Measurements from ENCODE around the gene MCF2L.

Gene MCF2L

DNA sequence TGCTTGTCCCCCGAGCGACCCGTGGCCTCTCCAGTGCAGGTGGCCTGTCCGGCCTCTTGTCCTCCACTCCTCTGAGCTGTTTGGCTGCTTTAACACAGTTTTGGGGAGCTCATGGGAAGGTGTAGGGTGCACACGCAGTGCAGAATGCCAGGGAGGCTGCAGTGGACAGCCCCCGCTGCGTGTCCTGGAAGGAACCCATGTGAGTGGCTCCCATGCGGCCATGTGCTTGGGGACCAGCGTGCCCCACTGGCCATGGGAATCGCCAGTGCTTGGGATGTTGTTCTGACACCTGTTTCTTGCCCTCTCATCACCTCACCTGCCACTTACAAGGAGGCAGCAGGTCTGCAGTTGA lies 114.0 kb downstream of the MCF2L start:
- TF ChIP-seq, protein P1, sequence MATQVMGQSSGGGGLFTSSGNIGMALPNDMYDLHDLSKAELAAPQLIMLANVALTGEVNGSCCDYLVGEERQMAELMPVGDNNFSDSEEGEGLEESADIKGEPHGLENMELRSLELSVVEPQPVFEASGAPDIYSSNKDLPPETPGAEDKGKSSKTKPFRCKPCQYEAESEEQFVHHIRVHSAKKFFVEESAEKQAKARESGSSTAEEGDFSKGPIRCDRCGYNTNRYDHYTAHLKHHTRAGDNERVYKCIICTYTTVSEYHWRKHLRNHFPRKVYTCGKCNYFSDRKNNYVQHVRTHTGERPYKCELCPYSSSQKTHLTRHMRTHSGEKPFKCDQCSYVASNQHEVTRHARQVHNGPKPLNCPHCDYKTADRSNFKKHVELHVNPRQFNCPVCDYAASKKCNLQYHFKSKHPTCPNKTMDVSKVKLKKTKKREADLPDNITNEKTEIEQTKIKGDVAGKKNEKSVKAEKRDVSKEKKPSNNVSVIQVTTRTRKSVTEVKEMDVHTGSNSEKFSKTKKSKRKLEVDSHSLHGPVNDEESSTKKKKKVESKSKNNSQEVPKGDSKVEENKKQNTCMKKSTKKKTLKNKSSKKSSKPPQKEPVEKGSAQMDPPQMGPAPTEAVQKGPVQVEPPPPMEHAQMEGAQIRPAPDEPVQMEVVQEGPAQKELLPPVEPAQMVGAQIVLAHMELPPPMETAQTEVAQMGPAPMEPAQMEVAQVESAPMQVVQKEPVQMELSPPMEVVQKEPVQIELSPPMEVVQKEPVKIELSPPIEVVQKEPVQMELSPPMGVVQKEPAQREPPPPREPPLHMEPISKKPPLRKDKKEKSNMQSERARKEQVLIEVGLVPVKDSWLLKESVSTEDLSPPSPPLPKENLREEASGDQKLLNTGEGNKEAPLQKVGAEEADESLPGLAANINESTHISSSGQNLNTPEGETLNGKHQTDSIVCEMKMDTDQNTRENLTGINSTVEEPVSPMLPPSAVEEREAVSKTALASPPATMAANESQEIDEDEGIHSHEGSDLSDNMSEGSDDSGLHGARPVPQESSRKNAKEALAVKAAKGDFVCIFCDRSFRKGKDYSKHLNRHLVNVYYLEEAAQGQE (IDR thresholded peaks at IDR 0.05; ENCODE audit: insufficient replicate concordance, low read depth): no peak
- TF ChIP-seq POLR2AphosphoS5 (IDR thresholded peaks at IDR 0.05; ENCODE audit: low read depth): no peak
- TF ChIP-seq SPI1 (IDR thresholded peaks at IDR 0.05; ENCODE audit: borderline replicate concordance, low read depth): no peak
- TF ChIP-seq GABPA (IDR thresholded peaks at IDR 0.05; ENCODE audit: low read depth): no peak
- TF ChIP-seq, protein P2, sequence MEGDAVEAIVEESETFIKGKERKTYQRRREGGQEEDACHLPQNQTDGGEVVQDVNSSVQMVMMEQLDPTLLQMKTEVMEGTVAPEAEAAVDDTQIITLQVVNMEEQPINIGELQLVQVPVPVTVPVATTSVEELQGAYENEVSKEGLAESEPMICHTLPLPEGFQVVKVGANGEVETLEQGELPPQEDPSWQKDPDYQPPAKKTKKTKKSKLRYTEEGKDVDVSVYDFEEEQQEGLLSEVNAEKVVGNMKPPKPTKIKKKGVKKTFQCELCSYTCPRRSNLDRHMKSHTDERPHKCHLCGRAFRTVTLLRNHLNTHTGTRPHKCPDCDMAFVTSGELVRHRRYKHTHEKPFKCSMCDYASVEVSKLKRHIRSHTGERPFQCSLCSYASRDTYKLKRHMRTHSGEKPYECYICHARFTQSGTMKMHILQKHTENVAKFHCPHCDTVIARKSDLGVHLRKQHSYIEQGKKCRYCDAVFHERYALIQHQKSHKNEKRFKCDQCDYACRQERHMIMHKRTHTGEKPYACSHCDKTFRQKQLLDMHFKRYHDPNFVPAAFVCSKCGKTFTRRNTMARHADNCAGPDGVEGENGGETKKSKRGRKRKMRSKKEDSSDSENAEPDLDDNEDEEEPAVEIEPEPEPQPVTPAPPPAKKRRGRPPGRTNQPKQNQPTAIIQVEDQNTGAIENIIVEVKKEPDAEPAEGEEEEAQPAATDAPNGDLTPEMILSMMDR (IDR thresholded peaks at IDR 0.05; ENCODE audit: insufficient read depth, low read length): no peak
- DNase-seq (ENCODE audit: low read depth in 1 of 2, low spot score in 1 of 2): no peak
- no peaks in the 10 kb centered on the region for H3K27me3 ChIP-seq (ENCODE audit: insufficient read depth, poor library complexity, severe bottlenecking)
- H3K27ac ChIP-seq (replicated peaks): no peak overlapping the region
- H3K4me3 ChIP-seq (replicated peaks; ENCODE audit: insufficient read depth, low read length): no peak overlapping the region

DNA sequence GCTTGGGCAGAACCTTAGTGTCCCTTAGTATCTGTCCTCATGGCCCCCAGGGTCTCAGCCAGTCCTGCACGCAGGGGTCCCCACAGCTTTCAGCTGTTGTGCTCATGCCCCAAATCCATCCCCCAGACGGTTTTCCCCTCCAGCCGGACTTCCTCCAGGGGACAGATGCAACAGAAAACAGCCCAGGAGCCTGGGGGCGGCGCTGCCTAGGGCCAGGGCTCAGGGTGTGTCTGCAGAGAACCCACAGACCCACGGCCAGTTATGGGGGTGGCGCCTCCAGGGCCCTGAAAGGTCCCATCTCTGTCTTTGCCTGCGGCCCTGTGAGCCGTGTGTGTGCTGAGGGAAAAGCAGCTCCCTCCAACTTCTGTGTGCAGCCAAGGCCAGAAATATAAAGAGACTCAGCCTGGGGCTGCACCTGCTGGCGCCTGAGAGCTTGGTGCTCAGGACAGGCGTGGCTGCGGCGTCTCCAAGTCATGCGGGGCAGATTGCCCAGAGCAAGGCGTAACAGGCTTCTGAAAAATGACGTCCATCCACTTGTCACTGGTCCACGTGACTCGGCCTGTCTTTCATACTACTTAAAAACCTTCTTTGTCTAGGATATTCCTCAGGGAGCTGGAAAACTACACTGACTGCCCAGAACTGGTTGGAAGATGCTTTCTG lies 114.5 kb downstream of the MCF2L start:
- TF ChIP-seq SPI1 (IDR thresholded peaks at IDR 0.05; ENCODE audit: borderline replicate concordance, low read depth) (no peak), POLR2AphosphoS5 (IDR thresholded peaks at IDR 0.05; ENCODE audit: low read depth) (no peak), GABPA (IDR thresholded peaks at IDR 0.05; ENCODE audit: low read depth) (no peak)
- TF ChIP-seq, protein P2 (IDR thresholded peaks at IDR 0.05; ENCODE audit: insufficient read depth, low read length): no peak
- TF ChIP-seq, protein P1 (IDR thresholded peaks at IDR 0.05; ENCODE audit: insufficient replicate concordance, low read depth): no peak
- H3K27ac ChIP-seq (replicated peaks): no peak overlapping the region
- no peak for DNase-seq (ENCODE audit: low read depth in 1 of 2, low spot score in 1 of 2)
- no peaks in the 10 kb centered on the region for H3K27me3 ChIP-seq (ENCODE audit: insufficient read depth, poor library complexity, severe bottlenecking)
- no peak overlapping the region for H3K4me3 ChIP-seq (replicated peaks; ENCODE audit: insufficient read depth, low read length)

DNA sequence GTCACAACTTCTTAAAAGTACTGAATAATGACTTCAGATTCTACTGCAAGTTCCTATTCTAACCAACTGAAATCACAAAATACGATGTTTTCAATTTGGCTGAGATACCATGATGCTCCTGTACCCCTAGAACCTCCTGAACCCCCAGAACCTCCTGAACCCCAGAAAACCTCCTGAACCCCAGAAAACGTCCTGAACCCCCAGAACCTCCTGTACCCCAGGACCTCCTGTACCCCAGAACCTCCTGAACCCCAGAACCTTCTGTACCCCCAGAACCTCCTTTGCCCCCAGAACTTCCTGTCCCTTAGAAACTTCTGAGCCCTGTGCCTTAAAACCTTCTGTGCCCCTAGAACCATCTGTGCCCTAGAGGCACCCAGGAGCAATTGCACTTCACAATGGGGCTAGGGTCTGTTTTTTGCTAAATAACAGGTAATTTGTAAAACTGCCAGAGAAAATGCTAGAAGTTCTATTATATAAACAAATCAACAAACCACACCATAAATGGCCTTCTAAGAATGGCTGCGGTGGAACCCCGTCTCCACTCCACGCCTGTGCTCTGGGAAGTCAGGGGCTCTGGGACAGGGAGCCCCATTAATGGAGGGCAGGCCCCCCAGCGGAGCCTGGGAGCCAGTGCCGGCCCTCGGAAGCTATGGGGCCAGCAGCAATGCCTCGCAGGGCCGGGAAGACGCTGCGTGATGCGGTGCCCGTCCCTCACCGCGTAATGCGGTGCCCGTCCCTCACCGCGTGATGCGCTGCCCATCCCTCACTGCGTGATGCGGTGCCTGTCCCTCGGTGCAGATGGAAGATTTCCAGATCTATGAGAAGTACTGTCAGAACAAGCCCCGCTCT lies 115.3 kb downstream of the MCF2L start:
- no peak for TF ChIP-seq GABPA (IDR thresholded peaks at IDR 0.05; ENCODE audit: low read depth)
- TF ChIP-seq POLR2AphosphoS5 (IDR thresholded peaks at IDR 0.05; ENCODE audit: low read depth): no peak
- TF ChIP-seq, protein P2 (IDR thresholded peaks at IDR 0.05; ENCODE audit: insufficient read depth, low read length): no peak
- TF ChIP-seq, protein P1 (IDR thresholded peaks at IDR 0.05; ENCODE audit: insufficient replicate concordance, low read depth): no peak
- no peak for TF ChIP-seq SPI1 (IDR thresholded peaks at IDR 0.05; ENCODE audit: borderline replicate concordance, low read depth)
- no peak overlapping the region for H3K4me3 ChIP-seq (replicated peaks; ENCODE audit: insufficient read depth, low read length)
- H3K27me3 ChIP-seq (ENCODE audit: insufficient read depth, poor library complexity, severe bottlenecking): no peaks in the 10 kb centered on the region
- H3K27ac ChIP-seq (replicated peaks): no peak overlapping the region
- no peak for DNase-seq (ENCODE audit: low read depth in 1 of 2, low spot score in 1 of 2)

Measured in HL-60 (cell line).